Activated T-cell treated with anti-CD3 and anti-CD28 coated beads, Interleukin-2, amount 50 U/mL, for 4 hours (primary cell): Measurements from ENCODE around the gene ZNHIT2. TPM values are rescaled to one million over a fixed set of nuclear protein-coding genes. Genes with fewer than 3 reads are reported as not detected.

Experiments used
- ATAC-seq, 2 donors: fragments of 200-7000 bp; cut with Tn5 transposase; one replicate each; pipeline ENCODE4 v1.10.0; 2021
- DNase-seq: peaks from one replicate; pipeline ENCODE4 v3.0.0-alpha.2; 2020
- H3K27me3 Mint-ChIP-seq: one replicate; pipeline ENCODE4 v1.8.0; 2021; ENCODE audit warnings: low read depth, mixed read lengths
- H3K36me3 Mint-ChIP-seq: one replicate; pipeline ENCODE4 v1.8.0; 2022; ENCODE audit warnings: mixed read lengths; ENCODE audit not compliant: insufficient read depth
- H3K4me1 Mint-ChIP-seq: one replicate; pipeline ENCODE4 v1.8.0; 2021; ENCODE audit warnings: low read depth, mixed read lengths
- H3K4me3 Mint-ChIP-seq: one replicate; pipeline ENCODE4 v1.8.0; 2021; ENCODE audit warnings: mild to moderate bottlenecking, moderate library complexity, mixed read lengths
- H3K9me3 Mint-ChIP-seq: one replicate; pipeline ENCODE4 v1.8.0; 2021; ENCODE audit warnings: mixed read lengths
- total RNA-seq, 3 donors: library from RNA; stranded (reverse); gene quantifications; one replicate each; pipeline ENCODE4 v1.2.1, GENCODE V29; 2021

ZNHIT2 gene
- total RNA-seq, 3 donors from 2014 or later, result 25.9 to 28.1 (median 26.2) TPM

DNA sequence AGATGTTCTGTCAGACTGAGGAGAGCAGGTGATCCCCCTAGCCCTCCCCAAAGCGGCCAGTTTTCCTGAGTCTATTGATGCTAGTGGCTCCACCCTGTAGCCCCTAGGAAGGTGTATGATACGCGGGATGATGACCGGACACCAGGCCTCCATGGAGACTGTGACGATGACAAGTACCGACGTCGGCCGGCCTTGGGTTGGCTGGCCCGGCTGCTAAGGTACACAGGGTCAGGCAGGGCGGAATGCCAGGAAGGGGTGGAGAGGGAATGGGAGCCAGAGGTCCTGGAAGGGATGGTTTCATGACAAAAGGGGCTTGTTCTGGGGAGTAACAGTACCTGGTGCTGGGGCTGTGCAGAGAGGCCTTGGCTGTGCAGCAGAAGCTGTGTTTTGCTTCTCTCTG lies 30.3 kb downstream of the ZNHIT2 start:
- H3K27me3 Mint-ChIP-seq, result no peaks in the 10 kb centered on the region
- no peak overlapping the region for H3K4me3 Mint-ChIP-seq
- H3K9me3 Mint-ChIP-seq, result no peaks in the 10 kb centered on the region
- peaks cover 22% of the 10 kb centered on the region for H3K36me3 Mint-ChIP-seq
- H3K4me1 Mint-ChIP-seq, result peaks cover 26% of the 10 kb centered on the region
- no peak for DNase-seq
- no peak for ATAC-seq

DNA sequence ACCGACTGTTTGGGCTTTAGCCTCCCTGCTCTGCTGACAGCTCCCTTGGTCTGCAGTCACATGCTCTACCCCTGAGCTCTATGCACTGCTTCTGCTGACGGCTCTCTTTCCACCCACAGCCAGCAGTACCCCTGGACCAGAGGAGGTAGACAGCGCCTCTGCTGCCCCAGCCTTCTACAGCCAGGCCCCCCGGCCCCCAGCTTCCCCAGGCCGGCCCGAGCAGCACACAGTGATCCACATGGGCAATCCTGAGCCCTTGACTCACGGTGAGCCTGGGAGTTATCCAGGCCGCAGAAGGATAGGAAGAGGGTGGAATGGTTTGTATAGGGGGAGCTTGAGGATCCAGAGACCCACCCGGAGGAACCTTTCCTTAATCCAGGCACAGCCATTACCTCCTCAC lies 30.7 kb downstream of the ZNHIT2 start:
- Mint-ChIP-seq H3K4me3 (no peak overlapping the region), H3K9me3 (no peaks in the 10 kb centered on the region), H3K27me3 (no peaks in the 10 kb centered on the region), H3K4me1 (peaks cover 26% of the 10 kb centered on the region), H3K36me3 (peaks cover 22% of the 10 kb centered on the region)
- no peak for DNase-seq
- no peak for ATAC-seq

DNA sequence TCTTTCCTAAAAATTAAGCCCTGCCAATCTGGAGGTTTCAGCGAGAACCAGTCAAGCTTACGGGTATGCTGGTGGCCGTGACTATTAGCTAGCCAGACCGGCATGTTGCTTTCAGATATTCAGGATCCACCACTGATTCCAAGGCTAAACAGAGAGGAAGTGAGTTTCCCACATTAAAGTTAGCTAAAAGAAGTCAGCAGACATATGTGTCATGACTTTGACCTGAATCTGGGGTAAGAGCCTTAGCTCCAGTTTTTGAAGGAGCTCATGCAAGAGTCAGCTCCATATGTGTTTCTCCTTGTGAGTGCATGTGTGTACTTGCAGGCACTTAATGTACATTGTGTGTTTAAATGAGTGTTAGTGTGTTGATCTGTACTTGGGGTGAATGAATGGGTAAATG lies 32.1 kb downstream of the ZNHIT2 start:
- Mint-ChIP-seq H3K36me3 (peaks cover 22% of the 10 kb centered on the region), H3K4me1 (peaks cover 26% of the 10 kb centered on the region), H3K27me3 (no peaks in the 10 kb centered on the region), H3K4me3 (peak overlapping the region; percentile 93), H3K9me3 (no peaks in the 10 kb centered on the region)
- no peak for ATAC-seq
- DNase-seq, result no peak

DNA sequence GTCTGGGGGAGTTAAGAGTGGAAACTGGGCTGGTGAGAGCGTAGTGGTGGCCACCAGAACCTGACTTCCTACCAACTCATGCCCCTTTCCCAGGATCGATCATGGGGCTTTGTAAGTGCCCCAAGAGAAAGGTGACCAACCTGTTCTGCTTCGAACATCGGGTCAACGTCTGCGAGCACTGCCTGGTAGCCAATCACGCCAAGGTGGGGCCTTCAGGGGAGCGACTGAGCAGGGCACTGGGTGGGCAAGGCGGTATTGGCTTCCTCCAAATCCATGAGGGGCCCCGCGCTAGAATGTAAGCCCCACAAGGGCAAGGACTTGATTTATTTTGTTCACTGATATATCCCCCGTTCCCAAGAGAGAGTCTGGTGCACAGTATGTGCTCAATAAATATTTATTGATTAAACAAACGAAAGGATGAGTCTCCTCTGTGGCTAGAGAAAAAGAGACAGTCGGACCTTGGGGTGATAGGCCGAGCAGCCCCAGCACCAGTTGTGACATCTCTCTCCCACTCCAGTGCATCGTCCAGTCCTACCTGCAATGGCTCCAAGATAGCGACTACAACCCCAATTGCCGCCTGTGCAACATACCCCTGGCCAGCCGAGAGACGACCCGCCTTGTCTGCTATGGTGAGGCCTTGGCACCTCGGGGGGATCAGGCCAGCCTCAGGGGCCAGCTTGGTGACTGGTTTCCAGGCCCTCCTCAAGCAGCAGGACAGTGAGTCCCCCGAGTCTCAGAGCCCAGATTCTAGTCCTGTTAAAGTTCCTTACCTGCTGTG lies 32.7 kb downstream of the ZNHIT2 start:
- DNase-seq (no peak), ATAC-seq (peak in 1 of 2 donors; percentile 11)
- H3K4me1 Mint-ChIP-seq, result peaks cover 26% of the 10 kb centered on the region
- peaks cover 22% of the 10 kb centered on the region for H3K36me3 Mint-ChIP-seq
- peak overlapping the region; percentile 93 for H3K4me3 Mint-ChIP-seq
- no peaks in the 10 kb centered on the region for H3K9me3 Mint-ChIP-seq
- no peaks in the 10 kb centered on the region for H3K27me3 Mint-ChIP-seq

DNA sequence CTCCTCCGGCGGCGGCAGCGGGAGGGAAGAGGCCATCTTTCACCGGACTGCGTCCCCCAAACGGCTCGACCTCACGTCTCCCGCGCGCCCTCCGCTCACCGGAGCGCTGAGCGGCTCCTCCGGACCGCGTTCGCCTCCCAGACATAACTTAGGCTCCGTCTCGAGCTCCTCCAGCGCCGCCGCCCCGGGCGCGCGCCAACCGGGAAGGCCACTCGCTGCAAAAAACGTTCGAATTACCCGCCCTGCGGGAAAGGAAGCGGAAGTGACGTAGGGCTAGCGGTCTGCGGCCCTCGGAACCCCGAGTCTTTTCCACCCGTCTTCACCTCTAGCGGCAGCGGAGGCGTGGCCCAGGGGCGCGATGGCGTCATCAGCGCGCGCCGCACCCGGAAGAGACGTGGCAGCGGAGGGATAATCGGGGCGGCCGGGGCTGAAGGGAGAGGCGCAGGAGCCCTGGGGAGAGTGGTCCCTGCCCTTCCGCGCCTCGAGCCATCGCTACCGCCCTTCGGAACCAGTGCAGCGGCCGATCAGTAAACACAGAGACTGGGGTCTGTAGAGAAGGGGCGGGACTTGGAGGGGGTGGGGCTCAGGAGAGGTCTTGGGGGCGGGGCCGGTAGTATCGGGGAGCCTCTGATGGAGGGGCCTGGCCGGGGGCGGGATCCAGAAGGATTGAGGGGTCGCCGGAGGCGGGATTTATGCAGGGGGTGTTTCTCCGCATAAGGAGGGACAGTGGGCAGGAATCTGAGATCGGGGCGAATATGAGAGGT lies 33.5 kb downstream of the ZNHIT2 start, which contains the start of the genes CDCA5 and ZFPL1:
CDCA5 (minus strand) TSS at position 207 of the 764 bp plus-strand sequence; CDS start at position 145, 62 bp downstream.
ZFPL1 (plus strand) TSS at position 389 of the 764 bp plus-strand sequence. CDS start 477 bp downstream, outside the sequence.
- peaks cover 15% of the 10 kb centered on the region for H3K36me3 Mint-ChIP-seq
- DNase-seq, result peak; percentile 95
- peak; percentile 90 to 92 for ATAC-seq
- no peaks in the 10 kb centered on the region for H3K9me3 Mint-ChIP-seq
- peaks cover 26% of the 10 kb centered on the region for H3K4me1 Mint-ChIP-seq
- H3K27me3 Mint-ChIP-seq, result no peaks in the 10 kb centered on the region
- H3K4me3 Mint-ChIP-seq, result peak within 1 kb of the TSS; percentile 93

DNA sequence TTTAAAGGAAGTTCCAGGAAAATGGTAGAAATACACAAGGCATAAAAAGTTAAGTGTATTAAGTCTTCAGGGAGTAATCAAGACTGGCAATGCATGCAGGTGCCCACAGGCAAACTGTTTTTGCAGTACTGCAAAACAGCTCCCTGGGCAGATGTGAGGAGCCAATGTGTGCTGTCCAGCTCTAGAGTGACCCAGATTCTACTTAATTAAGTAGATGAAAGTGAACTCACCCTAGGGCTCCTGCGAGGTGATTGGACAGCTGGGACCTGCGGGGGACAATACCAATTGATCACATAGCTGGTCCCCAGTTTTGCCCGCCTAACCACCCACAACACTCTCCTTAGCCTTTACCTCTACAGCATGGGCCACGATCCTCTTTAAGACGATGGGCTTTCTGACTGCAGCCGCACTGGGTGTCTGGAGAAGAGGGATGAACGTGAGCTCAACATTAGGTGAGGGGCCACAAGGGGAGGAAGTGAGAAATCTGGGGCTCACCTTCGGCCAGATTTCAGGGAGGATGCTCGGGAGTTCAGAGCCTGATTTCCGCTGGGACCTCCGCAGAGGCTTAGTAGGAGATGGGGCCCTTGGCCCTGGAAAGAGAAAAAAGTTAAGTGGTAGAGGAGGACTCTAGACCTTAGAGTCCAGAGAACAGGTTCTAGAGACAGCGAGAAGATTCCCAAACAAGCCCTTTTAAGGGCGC lies 34.2 kb downstream of the ZNHIT2 start:
- peaks cover 31% of the 10 kb centered on the region for H3K4me1 Mint-ChIP-seq
- no peaks in the 10 kb centered on the region for H3K9me3 Mint-ChIP-seq
- ATAC-seq (peak; percentile 1 to 8), DNase-seq (no peak)
- H3K4me3 Mint-ChIP-seq, result peak overlapping the region; percentile 93
- H3K27me3 Mint-ChIP-seq, result no peaks in the 10 kb centered on the region
- H3K36me3 Mint-ChIP-seq, result peaks cover 7% of the 10 kb centered on the region

DNA sequence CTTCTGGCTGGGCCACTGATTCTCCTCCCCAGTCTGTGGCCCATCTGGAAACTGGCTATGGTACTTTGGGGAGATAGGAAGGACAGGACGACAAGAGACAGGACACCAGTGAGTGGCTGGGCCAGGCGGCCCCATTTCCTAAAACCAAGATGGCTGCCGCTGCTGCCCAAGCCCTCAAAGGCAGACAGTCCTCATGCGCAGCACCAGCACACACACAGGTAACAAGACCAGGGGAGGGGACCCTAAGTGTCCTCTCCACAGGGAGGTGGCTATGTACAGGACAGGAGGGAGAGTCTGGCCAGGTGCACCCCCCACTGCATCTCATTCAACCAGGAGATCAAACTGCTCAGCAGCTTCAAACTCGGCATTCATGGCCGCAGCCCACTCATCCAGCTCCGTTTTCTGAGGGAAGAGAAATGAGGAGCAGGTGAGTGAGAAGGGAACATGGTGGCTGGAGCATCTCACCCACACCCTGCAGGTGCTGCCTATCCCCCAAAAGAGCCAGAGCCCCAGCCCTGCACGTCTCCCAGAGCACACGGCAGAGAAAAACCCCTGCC lies 38.6 kb downstream of the ZNHIT2 start:
- peaks cover 16% of the 10 kb centered on the region for H3K4me1 Mint-ChIP-seq
- DNase-seq (no peak), ATAC-seq (no peak)
- no peak overlapping the region for H3K4me3 Mint-ChIP-seq
- H3K27me3 Mint-ChIP-seq, result no peaks in the 10 kb centered on the region
- H3K36me3 Mint-ChIP-seq, result no peaks in the 10 kb centered on the region
- no peaks in the 10 kb centered on the region for H3K9me3 Mint-ChIP-seq

DNA sequence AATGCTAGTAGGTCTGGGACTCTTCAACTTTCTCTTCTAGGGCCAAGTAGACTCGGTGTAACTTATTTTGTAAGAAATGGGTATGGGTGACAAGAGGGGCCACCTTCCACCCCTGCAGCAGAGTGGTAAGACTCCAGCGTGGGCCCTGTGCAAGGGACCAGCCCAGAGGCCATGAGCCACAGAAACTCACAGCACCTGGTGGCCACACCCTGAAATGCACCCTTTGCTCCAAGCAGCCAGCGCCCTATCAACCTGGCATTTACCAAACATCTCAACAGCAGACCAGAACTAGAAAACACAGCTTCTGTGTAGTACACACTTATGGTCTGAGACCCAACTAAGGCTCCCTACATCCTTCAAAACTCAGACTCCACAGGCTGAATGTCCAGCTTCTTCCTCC lies 39.4 kb downstream of the ZNHIT2 start:
- DNase-seq (peak; percentile 67), ATAC-seq (peak; percentile 91 to 93)
- H3K36me3 Mint-ChIP-seq, result no peaks in the 10 kb centered on the region
- H3K4me1 Mint-ChIP-seq, result peaks cover 13% of the 10 kb centered on the region
- H3K27me3 Mint-ChIP-seq, result no peaks in the 10 kb centered on the region
- H3K4me3 Mint-ChIP-seq, result no peak overlapping the region
- H3K9me3 Mint-ChIP-seq, result no peaks in the 10 kb centered on the region

DNA sequence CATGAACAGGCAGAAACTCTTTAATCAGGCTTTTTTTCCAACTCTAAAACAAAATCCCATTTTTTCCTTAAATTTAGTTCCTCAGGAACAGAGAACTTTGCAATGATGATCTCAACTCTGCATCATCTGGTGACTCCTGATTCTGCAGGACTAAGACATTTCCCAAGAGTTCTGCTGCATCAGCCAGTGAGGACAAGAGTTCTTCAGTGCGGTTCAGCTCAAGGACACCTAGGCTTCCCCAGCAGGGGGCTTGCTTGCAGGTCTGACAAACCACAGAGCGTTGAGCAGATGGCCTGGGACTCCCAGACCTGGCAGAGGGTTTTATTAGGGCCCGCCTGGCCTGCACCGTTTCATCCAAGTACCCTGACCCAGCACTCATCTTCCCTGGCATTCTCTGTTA lies 40.0 kb downstream of the ZNHIT2 start:
- ATAC-seq (no peak), DNase-seq (no peak)
- Mint-ChIP-seq H3K4me1 (peaks cover 8% of the 10 kb centered on the region), H3K27me3 (no peaks in the 10 kb centered on the region), H3K9me3 (no peaks in the 10 kb centered on the region), H3K4me3 (no peak overlapping the region), H3K36me3 (no peaks in the 10 kb centered on the region)

DNA sequence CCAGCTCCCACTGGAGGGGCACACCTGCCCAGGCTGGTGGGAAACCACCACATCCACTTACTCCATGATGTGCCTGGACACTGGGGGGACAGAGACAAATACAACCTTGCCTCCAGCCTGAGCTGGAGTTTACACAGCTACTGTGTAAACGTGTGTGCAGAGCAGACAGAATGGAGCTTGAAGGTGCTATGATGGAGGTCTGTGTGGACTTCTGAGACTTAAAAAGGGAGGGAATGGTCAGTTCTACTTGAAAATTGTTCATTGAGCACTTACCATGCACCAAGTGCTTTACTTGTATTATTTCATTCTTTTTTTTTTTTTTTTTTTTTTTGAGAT lies 44.9 kb downstream of the ZNHIT2 start:
- H3K4me3 Mint-ChIP-seq, result no peak overlapping the region
- H3K4me1 Mint-ChIP-seq, result no peaks in the 10 kb centered on the region
- H3K9me3 Mint-ChIP-seq, result no peaks in the 10 kb centered on the region
- no peaks in the 10 kb centered on the region for H3K36me3 Mint-ChIP-seq
- no peak for DNase-seq
- H3K27me3 Mint-ChIP-seq, result no peaks in the 10 kb centered on the region
- no peak for ATAC-seq

DNA sequence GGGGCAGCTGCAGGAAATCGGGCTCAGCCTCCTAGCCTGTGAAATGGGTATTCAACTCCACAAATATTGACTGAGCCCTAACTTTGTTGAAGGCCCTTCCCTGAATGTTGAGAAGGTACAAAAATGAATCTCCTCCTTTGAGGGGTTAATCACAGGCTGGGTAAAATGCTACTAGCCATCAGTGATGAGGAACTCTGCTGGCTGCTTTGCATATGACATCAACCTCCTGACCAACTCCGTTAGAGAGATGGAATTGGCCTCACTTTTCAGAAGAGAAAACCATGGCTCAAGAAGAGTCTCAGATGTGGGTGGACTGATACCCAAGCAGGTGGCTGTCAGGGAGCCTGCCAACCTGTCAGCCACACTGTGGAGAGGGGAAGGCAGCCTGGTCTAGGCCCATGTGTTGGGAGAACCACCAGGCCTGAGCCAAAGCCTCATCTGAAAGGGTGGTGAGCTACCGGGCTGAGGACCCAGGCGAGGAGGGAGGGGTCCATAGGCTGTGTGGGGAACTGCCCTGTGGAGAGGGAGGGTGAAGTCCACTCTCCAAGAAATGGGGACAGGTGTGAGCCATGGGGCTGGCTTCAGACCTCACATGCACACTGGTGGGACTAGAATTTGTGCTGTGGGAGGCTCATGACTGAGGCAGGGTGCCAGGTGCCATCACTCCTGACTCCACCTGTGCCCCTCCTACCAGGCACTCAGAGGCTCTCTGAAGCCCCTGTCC lies 45.4 kb downstream of the ZNHIT2 start:
- H3K4me1 Mint-ChIP-seq, result no peaks in the 10 kb centered on the region
- no peak overlapping the region for H3K4me3 Mint-ChIP-seq
- H3K27me3 Mint-ChIP-seq, result no peaks in the 10 kb centered on the region
- no peaks in the 10 kb centered on the region for H3K36me3 Mint-ChIP-seq
- H3K9me3 Mint-ChIP-seq, result no peaks in the 10 kb centered on the region
- DNase-seq, result no peak
- ATAC-seq, result no peak

DNA sequence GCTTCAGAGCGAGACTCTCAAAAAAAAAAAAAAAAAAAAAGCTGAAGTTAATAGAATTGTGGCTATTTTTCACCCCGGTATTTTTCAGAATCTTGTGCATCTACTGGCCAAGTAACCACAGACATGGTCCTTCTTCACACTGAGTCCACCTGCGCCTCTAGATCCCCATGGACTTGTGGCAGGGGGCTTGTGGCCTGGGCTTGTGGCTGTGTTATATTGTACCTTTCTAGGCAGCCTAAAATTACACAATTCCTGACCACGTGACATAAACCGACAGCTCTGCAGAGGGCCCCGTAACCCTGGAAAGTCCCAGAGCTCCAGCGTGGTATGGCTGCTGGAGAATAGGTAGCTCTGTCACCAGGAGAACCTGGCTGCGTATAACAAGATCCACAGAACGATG lies 48.3 kb downstream of the ZNHIT2 start:
- Mint-ChIP-seq H3K9me3 (no peaks in the 10 kb centered on the region), H3K4me1 (no peaks in the 10 kb centered on the region), H3K27me3 (no peaks in the 10 kb centered on the region), H3K4me3 (no peak overlapping the region), H3K36me3 (no peaks in the 10 kb centered on the region)
- ATAC-seq (no peak), DNase-seq (no peak)

DNA sequence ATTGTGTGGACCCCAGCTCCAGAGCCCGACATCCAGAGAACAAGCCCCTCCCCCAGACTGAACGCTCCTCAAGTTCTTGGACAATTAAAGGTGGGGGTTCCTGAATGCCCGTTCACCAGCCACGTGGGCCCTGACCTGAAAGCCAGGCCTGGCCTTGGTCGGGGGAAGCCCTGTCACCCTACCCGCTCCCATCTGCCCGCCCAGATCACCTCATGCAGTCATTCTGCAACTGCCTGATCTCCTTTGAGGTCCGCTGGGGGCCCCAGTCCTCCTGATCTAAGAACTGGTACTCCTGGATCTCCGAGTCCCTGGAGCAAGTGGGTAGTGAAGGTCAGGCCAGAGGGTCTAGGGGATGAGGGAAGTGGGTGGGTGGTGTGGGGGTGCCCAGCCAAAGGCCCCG lies 50.1 kb downstream of the ZNHIT2 start:
- H3K4me1 Mint-ChIP-seq, result no peaks in the 10 kb centered on the region
- H3K4me3 Mint-ChIP-seq, result no peak overlapping the region
- no peaks in the 10 kb centered on the region for H3K27me3 Mint-ChIP-seq
- DNase-seq, result no peak
- no peaks in the 10 kb centered on the region for H3K36me3 Mint-ChIP-seq
- ATAC-seq, result no peak
- H3K9me3 Mint-ChIP-seq, result no peaks in the 10 kb centered on the region
